Kasumi-1 (cell line): ENCODE results near the gene PFN3.
"Not testable (repeated sequence)": the region's sequence is repeated elsewhere in the genome, so short reads cannot be mapped to it uniquely, and the experiment has no call there.

ENCODE experiments used
- DNase-seq, 2 experiments: peaks; one replicate each; lab custom pipeline; 2025; lab: John Stamatoyannopoulos, UW

PFN3 gene

DNA sequence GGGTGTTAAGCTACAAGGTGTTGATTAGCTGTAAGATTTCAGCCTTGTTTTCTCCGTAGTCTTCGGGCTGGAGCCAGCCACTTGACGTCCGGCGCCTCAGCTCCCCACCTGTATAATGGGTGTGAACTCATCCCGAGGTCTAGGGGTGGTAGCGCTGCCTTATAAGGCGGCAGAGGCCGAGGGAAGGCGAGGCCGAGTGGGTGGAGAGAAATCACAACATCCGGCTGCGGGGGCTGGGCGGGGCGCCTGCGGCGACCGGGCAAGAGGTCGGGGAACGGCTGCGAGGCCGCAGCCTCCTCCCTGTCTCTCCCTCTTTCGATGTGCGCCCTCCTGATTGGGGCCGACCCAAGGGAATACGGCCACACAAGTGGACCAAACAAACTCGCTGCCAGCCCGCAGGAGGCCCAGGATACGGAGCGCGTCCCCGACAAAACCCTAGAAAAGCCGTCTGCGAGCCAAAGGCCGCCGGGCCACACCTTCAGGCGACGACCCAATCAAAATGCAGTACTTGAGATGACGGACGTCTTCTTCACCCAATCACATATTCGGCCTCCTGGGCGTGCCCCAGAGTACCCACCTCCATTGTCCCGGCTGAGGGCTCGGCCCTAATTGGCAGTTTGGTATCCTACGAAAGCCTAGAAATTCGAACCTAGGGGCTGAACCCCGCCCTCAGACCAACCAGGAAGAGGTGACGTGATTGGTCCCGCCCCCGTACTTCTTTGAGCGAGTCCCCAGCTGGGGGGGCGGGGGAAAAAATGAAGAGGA, 25.5 kb upstream of the PFN3 start:
- DNase-seq = peak; percentile 99 to 100

DNA sequence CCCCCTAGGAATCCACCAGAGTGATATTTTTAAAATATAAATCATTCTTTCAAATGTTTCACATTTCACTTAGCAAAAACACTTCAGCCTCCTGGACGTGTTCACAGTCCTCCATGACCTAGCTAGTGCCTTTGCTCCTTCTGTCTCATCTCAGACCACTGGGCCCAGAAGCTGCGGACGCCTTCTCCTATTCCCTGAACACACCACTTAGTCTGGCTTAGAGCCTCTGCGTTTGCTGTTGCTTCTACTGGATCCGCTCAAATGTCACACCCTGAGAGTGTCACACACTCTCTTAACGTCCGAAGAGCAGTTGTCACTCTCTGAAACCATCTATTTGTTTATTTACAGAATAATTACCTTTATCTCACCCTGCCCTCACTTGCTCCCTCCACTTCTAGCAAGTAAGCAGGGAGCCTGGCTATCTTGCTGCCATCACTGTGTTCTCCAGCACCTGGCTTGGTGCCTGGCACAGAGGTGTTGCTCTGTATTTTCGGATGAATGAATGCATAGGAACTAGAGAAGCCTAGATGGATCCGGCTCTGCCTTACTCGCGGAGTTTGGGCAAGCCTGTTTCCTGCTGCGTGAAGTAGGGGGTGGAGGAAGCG, 24.8 kb upstream of the PFN3 start:
- DNase-seq = no peak

DNA sequence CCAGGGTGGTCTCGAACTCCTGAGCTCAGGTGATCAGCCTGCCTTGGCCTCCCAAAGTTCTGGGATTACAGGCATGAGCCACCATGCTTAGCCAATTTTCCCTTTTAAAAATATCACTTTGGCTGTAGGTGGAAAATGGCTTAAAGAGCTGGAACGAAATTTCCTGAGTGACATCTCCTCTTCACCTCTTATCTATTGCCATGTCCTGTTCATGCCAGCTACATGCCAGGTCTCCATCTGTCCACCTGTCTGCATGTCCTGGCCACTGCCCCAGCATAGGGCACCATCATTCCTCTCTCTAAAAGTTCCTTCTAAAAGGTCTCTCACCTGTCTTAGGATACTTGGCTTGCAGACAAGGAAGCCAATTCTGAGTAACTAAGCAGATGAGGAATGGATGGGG, 23.2 kb upstream of the PFN3 start:
- no peak for DNase-seq

DNA sequence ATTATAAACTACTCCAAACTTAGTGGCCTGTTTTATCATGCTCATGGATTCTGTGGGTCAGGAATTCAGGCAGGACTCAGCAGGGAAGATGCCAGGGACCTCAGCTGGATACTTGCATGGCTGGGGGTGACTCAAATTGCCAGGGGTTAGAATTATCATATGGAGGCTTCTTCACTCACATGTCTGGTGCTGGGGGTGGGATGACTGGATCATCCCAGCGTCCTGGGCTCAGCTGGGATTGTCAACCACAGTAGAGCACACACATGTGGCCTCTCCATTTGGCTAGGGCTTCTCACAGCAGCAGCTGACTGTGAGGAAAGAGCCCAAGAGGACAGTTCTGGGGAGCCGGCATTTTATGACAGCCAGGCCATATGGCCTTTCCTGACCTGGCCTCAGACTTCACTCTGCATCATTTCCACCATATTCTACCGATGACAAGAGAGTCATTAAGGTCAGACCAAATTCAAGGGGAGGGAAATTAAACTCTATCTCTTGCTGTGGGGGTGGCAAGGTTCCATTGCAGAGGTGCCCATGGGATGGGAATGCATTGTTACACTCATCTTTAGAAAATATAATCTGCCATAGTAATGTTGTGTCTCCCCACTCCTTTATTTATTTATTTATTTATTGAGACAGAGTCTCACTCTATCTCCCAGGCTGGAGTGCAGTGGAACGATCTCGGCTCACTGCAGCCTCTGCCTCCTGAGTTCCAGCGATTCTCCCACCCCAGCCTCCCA, 20.8 kb upstream of the PFN3 start:
- DNase-seq = no peak

DNA sequence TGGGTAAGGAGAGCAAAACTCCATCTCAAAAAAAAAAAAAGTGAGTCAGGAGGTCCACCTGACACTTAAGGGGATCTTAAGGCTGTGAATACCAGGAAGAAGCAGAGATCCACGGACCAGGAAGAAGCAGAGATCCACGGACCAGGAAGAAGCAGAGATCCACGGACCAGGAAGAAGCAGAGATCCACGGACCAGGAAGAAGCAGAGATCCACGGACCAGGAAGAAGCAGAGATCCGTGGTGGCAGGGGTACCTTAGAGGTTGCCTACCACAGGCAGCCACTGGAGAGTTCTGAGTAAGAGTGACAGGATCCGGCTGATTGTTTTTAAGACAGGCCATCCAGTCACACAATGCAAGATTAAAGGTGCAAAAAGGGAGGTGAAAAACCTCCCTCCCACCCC, 20.0 kb upstream of the PFN3 start:
- DNase-seq = not testable (repeated sequence)

DNA sequence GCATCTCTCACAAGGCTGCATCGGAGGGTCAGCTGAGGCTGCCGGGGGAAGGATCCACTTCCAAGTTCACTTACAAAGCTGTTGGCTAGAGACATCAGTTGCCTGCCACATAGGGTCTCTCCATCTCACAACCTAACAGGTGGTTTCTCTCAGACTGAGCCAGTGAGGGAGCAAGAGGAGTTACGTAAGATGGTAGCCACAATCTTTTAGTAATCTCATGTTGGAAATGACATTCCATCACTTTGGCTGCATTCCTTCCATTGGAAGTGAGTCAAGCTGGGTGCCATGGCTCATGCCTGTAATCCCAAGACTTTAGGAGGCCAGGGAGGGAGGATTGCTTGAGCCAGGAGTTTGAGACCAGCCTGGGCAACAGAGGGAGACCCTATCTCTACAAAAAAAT, 18.6 kb upstream of the PFN3 start:
- no peak for DNase-seq

DNA sequence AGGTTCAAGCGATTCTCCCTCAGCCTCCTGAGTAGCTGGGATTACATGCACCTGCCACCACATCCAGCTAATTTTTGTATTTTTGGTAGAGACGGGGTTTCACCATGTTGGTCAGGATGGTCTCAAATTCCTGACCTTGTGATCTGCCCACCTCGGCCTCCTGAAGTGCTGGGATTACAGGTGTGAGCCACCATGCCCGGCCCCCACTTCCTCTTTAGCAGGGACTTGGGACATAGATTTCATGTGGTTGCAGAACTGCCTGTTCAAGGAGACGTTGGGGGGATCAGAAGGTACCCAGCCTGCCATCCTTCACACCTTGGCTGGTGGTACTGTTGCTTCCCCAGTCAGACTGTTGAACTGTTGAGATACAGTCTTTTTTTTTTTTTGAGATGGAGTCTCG, 16.6 kb upstream of the PFN3 start:
- DNase-seq = not testable (repeated sequence)

DNA sequence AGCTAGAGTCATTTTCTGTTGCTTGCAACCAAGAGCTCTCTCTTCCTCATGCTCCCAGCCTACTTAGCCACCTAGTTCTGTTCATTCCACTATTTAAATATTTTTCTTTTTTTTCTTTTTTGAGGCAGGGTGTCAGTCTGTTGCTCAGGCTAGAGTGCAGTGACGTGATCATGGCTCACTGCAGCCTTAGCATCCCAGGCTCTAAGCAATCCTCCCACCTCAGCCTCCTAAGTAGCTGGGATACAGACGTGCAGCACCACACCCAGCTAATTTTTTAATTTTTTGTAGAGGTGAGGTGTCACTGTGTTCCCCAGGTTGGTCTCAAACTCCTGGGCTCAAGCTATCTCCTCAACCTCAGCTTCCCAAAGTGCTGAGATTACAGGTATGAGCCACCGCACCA, 14.0 kb upstream of the PFN3 start:
- DNase-seq = no peak

DNA sequence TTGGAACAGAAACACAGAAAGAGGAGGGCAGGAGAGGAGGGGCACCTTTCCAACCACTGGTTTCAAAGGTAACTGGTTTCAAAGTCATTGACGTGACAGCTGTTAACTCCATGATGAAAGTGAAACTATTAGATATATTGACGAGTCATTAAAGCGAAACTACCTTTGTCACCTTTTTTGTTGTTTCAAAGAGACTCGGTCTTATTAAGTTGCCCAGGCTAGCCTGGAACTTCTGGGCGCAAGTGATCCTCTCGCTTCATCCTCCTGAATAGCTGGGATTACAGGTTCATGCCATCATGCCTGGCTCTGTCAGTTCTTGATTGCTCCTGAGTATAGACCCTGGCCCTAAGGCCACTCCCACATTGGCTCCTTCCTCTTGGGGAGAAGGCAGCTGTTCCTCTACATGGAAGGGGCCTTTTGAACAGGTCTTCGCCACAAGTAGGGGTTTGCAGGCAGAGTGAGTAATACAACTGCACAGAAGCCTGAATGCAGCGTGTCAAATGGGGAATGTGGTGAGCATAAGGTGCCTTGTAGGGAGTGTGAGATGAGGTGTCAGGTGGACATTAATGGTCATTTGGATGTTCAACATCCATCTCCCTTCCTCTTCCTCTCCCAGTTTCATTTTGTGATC, 12.3 kb upstream of the PFN3 start:
- DNase-seq = no peak

DNA sequence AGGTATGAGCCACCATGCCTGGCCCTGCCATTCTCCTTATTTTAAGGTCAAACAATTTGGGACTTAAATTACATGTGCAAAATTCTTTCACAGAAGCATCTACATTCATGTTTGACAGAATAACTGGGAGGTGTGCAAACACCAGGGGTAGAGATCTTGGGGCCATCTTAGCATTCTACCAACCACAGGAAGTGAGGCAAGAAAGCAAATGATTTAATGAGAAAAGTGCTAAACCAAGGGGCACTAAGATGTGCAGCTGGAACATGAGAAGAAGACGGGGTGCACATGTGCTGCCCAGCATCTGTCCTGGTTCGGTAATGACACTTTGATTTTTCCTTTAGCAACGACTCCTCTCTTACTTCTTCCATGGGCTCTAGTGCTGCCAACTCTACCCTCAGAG, 10.1 kb upstream of the PFN3 start:
- no peak for DNase-seq

DNA sequence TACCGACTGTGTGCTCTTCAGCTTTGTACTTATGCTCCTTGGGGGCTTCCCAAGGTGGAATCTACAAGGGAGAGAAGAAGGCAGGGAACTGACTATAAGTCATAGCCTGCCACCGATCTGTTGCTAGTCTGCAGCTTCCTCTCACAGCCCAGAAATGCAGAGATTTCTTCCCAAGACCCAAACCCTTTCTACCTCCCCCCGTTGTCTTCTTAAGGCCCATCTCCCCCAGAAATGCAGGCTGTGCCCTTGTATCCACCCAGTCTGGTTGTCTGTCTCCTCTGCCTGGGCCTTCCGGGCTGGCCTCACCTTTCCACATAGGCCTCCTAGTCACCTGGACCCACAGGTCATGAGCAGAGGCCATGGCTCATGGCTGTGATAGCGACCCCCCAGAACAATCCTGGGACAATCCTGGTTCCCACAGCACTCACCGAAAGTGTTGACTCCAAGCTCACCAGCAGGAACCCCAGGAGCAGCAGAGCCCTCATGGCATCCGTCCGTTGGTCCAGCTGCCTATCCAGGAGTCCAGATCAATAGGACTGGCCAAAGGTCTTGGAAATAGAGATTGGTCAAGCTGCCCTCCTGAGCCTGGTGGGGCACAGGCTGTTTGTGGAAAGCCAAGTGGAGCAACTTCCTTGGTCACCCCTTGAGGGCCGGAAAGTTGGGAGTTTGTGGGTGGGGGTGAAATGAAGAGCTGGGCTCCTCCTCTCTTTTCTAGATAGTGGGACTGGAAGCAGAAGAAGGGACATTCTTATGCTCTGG, 8.8 kb upstream of the PFN3 start, which contains the start of gene F12:
TSS of gene F12 (minus strand) at position 522 of the 759 bp plus-strand sequence. CDS start at position 485, 37 bp downstream.
- DNase-seq = no peak

DNA sequence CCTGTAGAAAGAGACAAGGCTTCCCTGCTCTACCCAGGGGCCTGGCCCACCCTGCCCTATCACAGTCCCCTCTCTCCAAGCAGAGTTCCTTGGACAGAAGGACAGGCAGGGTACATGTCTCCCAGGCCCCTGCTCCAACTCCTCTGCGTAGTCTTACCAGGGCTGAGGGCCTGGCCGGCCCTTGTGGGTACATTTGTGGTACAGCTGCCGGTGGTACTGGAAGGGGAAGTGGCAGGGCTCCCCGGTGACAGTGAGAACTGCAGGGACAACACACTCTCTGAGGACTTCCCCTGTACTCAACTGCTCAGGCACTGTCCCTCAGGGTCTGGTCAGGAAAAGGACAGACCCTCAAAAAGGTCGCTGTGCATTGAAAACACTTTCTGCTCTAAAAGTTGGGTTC, 5.3 kb upstream of the PFN3 start:
- peak; percentile 52 to 55 for DNase-seq

DNA sequence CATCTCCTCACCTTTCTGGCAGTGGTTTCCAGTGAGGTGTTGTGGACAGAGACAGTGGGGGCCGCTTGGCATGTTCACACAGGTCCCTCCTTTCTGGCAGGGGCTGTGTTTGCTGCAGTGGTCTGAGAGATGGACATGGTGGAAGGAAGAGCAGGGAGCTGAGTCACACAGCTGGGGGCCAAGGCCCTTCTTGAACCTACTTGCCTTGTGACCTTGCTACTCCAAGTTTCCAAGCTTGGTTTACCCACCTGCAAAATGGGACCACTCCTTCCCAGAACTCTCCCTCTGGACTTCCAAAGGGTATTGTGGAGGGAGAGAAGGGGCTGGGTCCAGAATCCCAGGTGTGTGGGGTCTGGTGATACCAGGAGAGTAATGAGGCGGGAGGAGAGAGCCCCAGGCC, 4.9 kb upstream of the PFN3 start:
- no peak for DNase-seq

DNA sequence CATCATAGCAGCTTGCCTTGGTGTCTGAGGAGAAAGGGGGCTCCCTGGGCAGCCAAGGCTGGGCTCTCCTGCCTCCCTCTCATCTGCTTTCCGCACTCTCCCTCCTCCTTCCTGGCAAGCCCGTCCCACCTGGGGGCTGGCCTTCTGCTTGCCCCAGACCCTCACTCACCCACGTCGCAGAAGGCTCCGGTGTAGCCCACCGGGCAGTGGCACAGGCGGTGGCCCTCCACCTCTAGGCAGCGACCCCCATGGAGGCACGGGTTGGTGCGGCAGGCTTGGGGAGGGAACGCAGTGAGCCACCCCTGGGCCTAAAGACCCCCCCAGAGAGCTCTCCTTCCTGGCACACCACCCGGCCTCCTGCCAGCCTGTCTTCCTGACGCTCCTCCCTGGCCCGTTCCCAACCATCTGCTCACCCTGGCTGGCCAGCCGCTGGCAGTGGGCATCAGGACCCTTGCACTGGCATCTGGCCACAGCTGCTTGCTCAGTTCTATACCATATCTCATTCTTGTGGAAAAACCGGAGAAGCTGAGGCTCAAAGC, 4.2 kb upstream of the PFN3 start:
- no peak for DNase-seq

DNA sequence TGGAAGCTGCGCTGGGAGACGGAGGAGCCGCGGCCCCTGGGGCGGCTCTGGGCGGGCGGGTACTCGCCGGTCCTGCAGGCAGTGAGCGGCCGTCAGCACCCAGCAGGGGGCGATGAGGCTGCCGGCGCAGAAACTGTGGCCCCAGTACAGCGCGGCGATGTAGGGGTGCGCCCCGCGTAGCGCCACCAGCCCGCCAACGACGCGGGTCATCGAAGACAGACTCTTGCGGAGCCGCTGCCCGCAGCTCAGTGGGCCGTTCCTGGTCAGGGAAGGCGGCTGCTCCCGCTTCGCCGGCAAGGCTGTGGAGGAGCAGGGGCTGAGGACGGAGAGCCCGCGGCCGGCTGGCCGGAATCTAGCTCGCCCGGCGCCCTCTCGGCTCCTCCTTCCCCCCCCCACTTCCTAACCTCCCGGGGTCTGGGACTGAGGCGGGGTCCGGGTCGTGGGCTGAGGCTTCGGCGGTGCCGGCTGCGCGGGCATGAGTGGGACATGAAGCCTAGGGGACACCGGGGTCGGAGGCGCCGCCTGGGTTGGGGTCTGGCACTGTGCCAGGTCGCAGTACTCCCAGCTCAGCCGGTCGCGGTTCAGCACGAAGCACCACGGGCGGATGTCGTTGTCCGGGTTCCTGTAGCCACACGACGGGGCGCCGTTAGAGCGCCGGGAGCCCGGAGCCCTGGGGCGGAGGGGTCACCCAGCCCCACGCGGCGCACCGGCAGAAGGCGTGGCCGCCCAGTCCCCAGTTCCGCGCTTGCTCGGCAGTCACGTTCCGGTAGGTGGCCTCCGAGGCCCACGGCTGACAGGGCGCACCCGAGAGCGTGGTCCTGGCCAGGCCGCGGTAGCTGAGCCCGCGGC, 3.6 kb upstream of the PFN3 start:
- DNase-seq = peak; percentile 56

DNA sequence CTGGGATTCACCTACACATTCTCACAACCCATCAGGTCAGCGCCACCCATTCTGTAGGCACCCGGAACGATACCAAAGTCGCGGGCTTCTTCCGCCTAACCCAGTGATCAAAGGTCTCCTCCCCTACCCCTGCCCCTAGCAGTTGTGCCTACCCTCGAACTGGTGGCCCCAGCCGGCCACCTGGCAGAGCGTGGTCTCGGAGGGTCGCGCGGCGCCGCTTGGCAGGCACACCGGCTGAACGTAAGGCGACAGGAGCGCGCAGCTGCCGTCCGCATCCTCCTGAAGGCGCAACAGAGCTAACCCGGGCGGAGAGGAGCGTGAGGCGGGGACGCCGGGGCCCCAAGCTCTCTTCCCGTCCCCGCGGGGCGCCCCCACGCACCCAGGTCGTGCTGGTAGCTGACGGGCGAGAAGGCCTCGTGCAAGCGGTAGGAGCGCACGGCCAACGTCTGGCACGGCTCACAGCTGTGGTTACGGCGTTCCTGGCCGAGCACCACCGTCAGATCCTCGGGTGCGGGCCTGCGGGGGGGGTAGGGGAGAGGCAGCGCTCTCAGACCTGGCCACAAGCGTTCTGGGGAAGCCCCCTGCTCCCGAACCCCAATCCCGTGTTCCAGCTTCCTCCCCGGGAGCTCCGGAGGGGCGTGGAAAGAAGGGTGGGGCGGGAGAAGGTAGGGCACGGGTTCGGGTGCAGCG, 2.8 kb upstream of the PFN3 start:
- DNase-seq = no peak

DNA sequence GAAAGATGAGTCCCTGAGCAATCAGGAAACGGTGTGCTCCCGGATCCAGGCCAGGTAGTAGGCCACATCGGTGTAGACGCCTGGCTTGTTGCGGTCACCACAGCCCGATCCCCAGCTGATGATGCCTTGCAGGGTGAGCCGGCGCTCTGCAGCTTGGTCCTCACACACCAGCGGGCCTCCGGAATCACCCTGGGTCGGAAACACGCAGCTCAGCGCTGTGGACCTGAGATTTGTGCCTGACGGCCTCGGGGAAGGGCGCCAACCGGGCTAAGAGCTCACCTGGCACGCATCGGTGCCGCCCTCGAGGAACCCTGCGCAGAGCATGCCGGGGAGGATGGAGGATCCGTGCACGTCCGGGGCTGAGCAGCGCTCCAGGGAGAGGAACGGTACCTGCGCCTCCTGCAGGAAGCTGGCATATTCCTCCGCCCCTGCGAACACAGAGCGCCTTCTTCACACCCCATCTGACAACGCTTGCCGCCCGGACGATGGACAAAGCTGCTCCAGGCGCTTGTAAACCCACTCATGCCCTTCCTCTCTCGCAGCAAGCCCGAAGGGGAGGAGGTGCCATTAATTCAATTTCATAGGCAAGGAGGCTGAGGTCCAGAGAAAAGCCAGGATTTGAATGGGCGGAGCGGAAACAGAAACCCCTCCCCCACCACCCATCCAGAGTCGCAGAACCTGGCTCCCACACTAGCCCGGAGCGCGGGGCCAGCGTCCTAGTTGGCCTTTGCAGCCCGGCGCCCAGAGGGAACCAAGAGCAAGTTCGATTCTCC, 2.0 kb upstream of the PFN3 start:
- DNase-seq = peak; percentile 34 to 41

DNA sequence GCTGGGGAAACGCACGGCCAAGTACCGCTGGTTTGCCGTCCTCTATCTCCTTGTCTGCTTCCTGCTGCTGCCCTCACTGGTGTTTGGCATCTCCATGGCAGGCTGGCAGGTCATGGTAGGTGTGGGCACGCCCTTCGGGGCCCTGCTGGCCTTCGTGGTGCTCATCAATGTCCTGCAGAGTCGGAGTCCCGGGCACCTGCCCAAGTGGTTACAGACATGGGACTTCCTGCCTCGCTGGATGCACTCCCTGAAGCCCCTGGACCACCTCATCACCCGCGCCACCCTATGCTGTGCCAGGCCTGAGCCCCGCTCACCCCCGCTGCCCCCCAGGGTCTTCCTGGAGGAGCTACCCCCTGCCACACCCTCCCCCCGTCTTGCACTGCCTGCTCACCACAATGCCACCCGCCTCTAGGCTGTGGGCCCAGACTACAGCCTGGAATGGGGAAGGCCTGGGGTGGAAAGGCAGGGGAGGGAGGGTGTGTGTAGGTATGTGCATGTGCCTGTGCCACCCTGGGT, 2.5 kb downstream of the PFN3 start:
- no peak for DNase-seq

DNA sequence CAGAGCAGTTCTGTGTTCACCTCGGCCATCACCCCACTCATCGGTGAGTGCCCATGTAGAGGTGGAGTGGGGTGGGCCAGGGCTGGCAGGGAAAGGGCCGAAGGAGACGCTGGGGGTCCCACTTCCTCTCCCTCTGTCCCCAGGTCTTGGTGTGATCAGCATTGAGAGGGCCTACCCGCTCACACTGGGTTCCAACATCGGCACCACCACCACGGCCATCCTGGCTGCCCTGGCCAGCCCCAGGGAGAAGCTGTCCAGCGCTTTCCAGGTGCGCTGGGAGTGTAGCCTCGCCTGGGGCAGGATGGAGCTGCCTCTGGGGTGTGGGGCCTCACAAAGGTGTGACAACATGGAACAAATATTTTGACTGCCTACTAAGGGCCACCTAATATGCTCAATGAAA, 3.7 kb downstream of the PFN3 start:
- no peak for DNase-seq
